VCaP (cell line): ENCODE measurements around the gene KCNIP4.

Experiments used
- H3K27ac ChIP-seq: fragments of 450-650 bp; 2 replicates; pipeline ENCODE4 v1.5.1; 2017
- TF ChIP-seq, protein P1 (sequence below): fragments of 450-650 bp; conservative IDR thresholded peaks from 2 replicates; pipeline ENCODE4 v1.5.1; 2017; ENCODE audit warnings: mild to moderate bottlenecking, moderate library complexity

Gene KCNIP4

DNA sequence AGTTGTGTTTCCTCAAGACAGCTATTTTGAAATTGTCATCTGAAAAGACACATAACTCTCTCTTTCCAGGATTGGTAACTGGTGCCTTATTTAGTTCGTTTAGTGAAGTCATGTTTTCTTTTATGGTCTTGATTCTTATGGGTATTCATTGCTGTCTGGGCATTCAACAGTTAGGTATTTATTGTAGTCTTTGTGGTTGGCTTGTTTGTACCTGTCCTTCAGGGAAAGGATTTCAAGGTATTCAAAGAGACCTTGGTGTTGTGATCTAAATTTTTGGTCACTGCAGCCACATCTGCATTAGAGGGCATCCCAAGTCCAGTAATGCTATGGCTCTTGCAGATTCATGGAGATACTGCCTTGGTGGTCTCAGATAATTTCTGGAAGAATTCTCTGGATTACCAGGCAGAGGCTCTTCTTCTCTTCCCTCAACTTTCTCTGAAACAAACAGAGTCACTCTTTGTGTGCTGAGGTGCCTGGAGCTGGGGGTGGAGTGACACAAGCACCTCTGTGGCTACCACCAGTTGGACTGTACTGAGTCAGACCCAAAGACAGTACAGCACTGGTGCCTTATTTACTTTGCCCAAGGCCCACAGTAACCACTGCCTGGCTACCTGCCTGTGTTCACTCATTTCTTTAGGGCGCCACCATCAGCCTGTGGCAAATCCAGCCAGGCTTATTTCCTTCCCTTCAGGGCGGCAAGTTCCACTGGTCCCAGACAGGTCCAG lies 620.4 kb downstream of the KCNIP4 start:
- TF ChIP-seq, protein P1, sequence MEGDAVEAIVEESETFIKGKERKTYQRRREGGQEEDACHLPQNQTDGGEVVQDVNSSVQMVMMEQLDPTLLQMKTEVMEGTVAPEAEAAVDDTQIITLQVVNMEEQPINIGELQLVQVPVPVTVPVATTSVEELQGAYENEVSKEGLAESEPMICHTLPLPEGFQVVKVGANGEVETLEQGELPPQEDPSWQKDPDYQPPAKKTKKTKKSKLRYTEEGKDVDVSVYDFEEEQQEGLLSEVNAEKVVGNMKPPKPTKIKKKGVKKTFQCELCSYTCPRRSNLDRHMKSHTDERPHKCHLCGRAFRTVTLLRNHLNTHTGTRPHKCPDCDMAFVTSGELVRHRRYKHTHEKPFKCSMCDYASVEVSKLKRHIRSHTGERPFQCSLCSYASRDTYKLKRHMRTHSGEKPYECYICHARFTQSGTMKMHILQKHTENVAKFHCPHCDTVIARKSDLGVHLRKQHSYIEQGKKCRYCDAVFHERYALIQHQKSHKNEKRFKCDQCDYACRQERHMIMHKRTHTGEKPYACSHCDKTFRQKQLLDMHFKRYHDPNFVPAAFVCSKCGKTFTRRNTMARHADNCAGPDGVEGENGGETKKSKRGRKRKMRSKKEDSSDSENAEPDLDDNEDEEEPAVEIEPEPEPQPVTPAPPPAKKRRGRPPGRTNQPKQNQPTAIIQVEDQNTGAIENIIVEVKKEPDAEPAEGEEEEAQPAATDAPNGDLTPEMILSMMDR: no peak
- no peak overlapping the region for H3K27ac ChIP-seq

DNA sequence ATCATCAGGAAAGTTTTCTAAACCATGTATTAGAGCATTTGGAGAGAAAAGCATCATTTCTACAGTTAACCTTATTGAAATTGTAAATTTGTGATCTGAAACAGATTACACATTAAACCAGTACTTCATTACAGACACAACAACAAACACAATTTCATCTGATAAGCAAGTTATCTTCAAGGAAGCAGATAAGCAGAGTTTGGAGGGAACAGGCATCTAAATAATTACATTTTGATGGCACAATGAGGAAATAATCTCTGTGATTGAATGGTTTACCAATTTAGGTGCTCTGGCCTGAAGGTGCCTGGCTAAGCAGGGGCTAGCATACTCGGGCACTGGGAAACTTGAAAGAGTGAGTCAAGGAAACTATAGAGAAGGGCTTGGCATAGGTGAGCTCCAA lies 628.5 kb downstream of the KCNIP4 start:
- TF ChIP-seq, protein P1: no peak

DNA sequence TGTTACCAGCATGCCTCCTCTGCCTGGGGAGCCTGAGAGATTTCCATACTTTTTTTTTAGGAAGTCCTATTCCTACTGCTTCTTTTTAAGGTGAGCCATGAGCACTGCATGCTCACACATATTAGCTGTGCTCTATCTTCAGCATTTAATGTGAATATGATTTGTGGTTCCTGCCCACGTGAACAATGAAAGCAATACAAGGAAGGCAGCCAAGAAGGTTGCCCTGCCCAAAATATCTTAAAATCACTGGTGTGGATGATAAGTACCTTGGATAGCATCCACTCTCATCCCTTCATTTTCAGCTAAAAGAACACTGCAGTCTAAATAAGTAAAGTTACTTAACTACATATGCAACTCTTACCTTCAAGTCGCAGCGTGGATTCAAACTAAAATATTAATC lies 640.9 kb downstream of the KCNIP4 start:
- no peak overlapping the region for H3K27ac ChIP-seq
- TF ChIP-seq, protein P1: no peak

More for the DNA sequence above, 628.5 kb downstream of the KCNIP4 start:
- H3K27ac ChIP-seq: no peak overlapping the region

DNA sequence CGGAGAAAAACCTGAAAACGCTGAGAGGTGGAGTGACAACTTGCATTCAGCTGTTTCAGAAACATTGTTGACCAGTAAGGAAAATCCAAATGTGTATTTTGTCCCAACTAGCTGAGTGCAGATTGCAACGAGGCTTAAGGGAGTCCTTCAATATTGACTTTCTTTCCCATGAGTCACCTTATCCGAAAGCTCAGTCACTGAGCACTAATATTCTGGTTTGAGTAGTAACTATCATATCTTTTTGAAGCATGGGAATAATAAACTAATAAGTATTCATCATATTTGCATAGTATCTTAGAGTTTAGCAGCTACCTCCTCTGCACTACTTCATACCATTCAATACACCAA lies 644.1 kb downstream of the KCNIP4 start:
- TF ChIP-seq, protein P1: no peak
- H3K27ac ChIP-seq: no peak overlapping the region

DNA sequence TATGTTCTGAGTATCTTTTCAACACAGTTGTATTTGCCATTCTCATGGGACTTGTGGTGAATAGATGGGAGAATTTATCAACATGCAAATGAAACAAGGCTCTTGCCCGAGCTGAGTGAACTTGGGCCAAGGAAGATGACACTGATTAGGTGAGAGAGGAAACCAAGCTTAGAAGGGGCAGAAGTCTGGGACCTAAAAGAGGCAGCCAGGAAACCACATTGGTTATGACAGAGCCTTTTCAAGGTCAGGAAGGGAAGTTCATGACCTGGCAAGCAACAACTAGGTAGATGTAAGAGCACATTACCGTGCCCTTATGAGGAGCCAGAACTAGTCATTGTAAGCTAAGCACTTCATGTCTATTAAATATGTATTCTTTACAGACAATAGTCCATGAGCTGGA lies 658.0 kb downstream of the KCNIP4 start:
- TF ChIP-seq, protein P1: no peak
- no peak overlapping the region for H3K27ac ChIP-seq

DNA sequence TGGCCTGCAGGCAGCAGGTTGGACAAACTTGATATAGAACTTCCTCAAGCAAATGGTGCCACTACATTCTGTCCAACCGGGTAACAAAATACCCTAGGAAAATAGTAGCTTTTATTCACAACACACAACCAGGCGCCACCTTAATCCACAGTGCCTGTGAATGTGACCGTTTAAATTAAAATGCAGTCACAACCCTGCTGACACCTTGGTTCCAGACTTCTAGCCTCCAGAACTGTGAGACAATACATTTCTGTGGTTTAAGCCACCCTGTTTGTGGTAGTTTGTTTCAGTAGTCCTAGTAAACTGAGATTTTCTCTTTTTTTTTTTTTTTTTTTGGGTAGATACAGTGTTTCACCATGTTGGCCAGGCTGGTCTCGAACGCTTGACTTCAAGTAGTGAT lies 672.5 kb downstream of the KCNIP4 start:
- TF ChIP-seq, protein P1: no peak
- H3K27ac ChIP-seq: no peak overlapping the region

DNA sequence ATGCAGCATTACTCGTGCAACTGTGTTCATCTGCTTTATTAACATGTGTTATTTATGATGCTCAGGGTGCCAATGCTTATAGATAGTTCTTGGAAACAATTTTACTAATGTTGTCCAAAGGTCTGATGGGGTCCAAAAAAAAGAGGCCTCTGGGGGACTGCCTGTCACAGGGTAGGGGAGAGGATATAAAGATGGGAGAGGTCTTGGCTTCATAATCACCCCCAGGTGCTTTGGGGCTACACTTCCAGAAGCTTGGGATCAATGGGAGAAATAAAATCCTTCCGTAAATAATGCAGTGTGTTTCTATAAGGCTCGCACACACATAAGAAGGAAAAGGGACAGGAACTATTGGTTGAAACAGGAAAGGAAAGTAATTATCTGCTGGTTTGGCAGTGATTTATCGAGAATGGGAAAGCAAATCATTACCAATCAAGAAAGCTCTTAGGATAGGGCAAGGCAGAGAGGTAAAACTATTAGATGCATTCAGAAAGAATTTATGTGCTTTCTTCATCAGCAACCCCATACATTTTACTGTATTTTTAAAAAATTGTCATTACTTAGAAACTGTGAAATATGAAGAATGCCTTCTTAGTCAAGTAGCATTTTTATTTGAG lies 677.0 kb downstream of the KCNIP4 start:
- TF ChIP-seq, protein P1: no peak
- no peak overlapping the region for H3K27ac ChIP-seq
